Colonic mucosa (tissue), 4 donors: Measurements from ENCODE around the gene WDR75. TPM values are rescaled to one million over a fixed set of nuclear protein-coding genes. Genes with fewer than 3 reads are reported as not detected.

Experiments used
- DNase-seq: peaks from one replicate; pipeline ENCODE4 v3.0.0-alpha.2; 2020
- H3K27ac ChIP-seq: fragments of 200-600 bp; one replicate; pipeline ENCODE4 v1.8.0; 2021
- H3K27me3 ChIP-seq: fragments of 200-600 bp; one replicate; pipeline ENCODE4 v1.8.0; 2021
- H3K36me3 ChIP-seq: fragments of 200-600 bp; one replicate; pipeline ENCODE4 v1.8.0; 2021
- H3K4me1 ChIP-seq: fragments of 200-600 bp; one replicate; pipeline ENCODE4 v1.8.0; 2021; ENCODE audit warnings: mild to moderate bottlenecking
- H3K4me3 ChIP-seq: fragments of 200-600 bp; one replicate; pipeline ENCODE4 v1.8.0; 2021
- H3K9ac ChIP-seq, 2 donors: one replicate each; pipeline ENCODE4 v1.7.0; 2013; ENCODE audit warnings: control low read depth in 2 of 2, low read depth in 2 of 2, low read length in 2 of 2
- H3K9me3 ChIP-seq: fragments of 200-600 bp; one replicate; pipeline ENCODE4 v1.8.0; 2021
- CTCF ChIP-seq: fragments of 200-600 bp; IDR thresholded peaks from one replicate; pipeline ENCODE4 v1.8.0; 2022; ENCODE audit warnings: antibody characterized with exemption, mild to moderate bottlenecking
- intact Hi-C: fragments of 100-400 bp; cut with DNase I; formaldehyde crosslinking; loops from one replicate; pipeline ENCODE4 v1.14.1; 2022
- total RNA-seq, 2 donors: library from RNA; stranded (reverse); fragmentation: NEBNext Ultra II Directional in 1 of 2; extraction: Animal tissue kit (Norgen Biotek cat#: 25700) in 1 of 2; gene quantifications; one replicate each; pipeline ENCODE4 v1.2.1, GENCODE V29; 2021
- donor health status: healthy.
- donor health status: DM: no; HTN: no; CAD: no.
- donor health status: DM: no; HTN: no; CAD: no.

WDR75 gene
- total RNA-seq, 2 donors from 2014 or later = 19.0 to 21.4 TPM

- Histone ChIP-seq H3K27ac (no peak overlapping the region), H3K27me3 (no peaks in the 10 kb centered on the region), H3K9me3 (no peaks in the 10 kb centered on the region), H3K36me3 (no peaks in the 10 kb centered on the region), H3K4me3 (no peak overlapping the region), H3K9ac (no peak overlapping the region), H3K4me1 (no peaks in the 10 kb centered on the region)
- intact Hi-C loops = loop anchor here (10.0 kb wide), 2 partner anchors 99 to 159 kb away; no protein-coding TSS in a partner anchor
- no peak for DNase-seq
- no peak for TF ChIP-seq CTCF
Measured at GRCh38 chr2:189465478-189465877, 24.2 kb downstream of the WDR75 start.

GRCh38 chr2:189466046-189466445 is 24.8 kb downstream of the WDR75 start:
- H3K27ac ChIP-seq = no peak overlapping the region
- intact Hi-C loops = loop anchor here (10.0 kb wide), 2 partner anchors 99 to 159 kb away; no protein-coding TSS in a partner anchor
- H3K9ac ChIP-seq = no peak overlapping the region
- DNase-seq = no peak
- H3K36me3 ChIP-seq = no peaks in the 10 kb centered on the region
- H3K9me3 ChIP-seq = no peaks in the 10 kb centered on the region
- H3K4me1 ChIP-seq = no peaks in the 10 kb centered on the region
- TF ChIP-seq CTCF = no peak
- no peaks in the 10 kb centered on the region for H3K27me3 ChIP-seq
- no peak overlapping the region for H3K4me3 ChIP-seq

- Histone ChIP-seq H3K4me1 (no peaks in the 10 kb centered on the region), H3K9ac (no peak overlapping the region), H3K9me3 (no peaks in the 10 kb centered on the region), H3K27ac (no peak overlapping the region), H3K27me3 (no peaks in the 10 kb centered on the region), H3K36me3 (no peaks in the 10 kb centered on the region), H3K4me3 (no peak overlapping the region)
- DNase-seq = no peak
- peak; percentile 48 for TF ChIP-seq CTCF
- intact Hi-C loops = loop anchor here (10.0 kb wide), 2 partner anchors 98 to 158 kb away; no protein-coding TSS in a partner anchor
Measured at GRCh38 chr2:189466656-189467055, 25.4 kb downstream of the WDR75 start.

GRCh38 chr2:189467160-189467559 is 25.9 kb downstream of the WDR75 start:
- Histone ChIP-seq H3K4me1 (no peaks in the 10 kb centered on the region), H3K36me3 (no peaks in the 10 kb centered on the region), H3K4me3 (no peak overlapping the region), H3K27me3 (no peaks in the 10 kb centered on the region), H3K27ac (no peak overlapping the region), H3K9ac (no peak overlapping the region), H3K9me3 (no peaks in the 10 kb centered on the region)
- intact Hi-C loops = loop anchor here (10.0 kb wide), 2 partner anchors 98 to 158 kb away; no protein-coding TSS in a partner anchor
- DNase-seq = no peak
- TF ChIP-seq CTCF = no peak

GRCh38 chr2:189467593-189467992 is 26.3 kb downstream of the WDR75 start:
- no peak for DNase-seq
- Histone ChIP-seq H3K4me3 (no peak overlapping the region), H3K27ac (no peak overlapping the region), H3K27me3 (no peaks in the 10 kb centered on the region), H3K36me3 (no peaks in the 10 kb centered on the region), H3K9ac (no peak overlapping the region), H3K4me1 (no peaks in the 10 kb centered on the region), H3K9me3 (no peaks in the 10 kb centered on the region)
- no peak for TF ChIP-seq CTCF
- intact Hi-C loops = loop anchor here (10.0 kb wide), 2 partner anchors 97 to 157 kb away; no protein-coding TSS in a partner anchor
